ENCODE results near the gene FGF10. TPM values are rescaled to one million over a fixed set of nuclear protein-coding genes. Genes with fewer than 3 reads are reported as not detected.

The FGF10 gene
- total RNA-seq, 1 experiment from 2014 or later = not detected

- no peak overlapping the region for H3K4me3 Mint-ChIP-seq (ENCODE audit: low read depth, unreplicated experiment)
- TF ChIP-seq CTCF (IDR thresholded peaks at IDR 0.05; ENCODE audit: unreplicated experiment) = no peak
- H3K9me3 Mint-ChIP-seq (ENCODE audit: low read depth, unreplicated experiment) = peaks cover 5% of the 10 kb centered on the region
- H3K36me3 Mint-ChIP-seq (ENCODE audit: insufficient read depth, unreplicated experiment) = no peaks in the 10 kb centered on the region
- no TSS peak for BruUV-seq (replicated peaks)
- H3K27ac Mint-ChIP-seq (ENCODE audit: unreplicated experiment) = no peak overlapping the region
- intact Hi-C loops (cut with micrococcal nuclease; ENCODE audit: unreplicated experiment) = no loop called here
- no peaks in the 10 kb centered on the region for H3K4me1 Mint-ChIP-seq (ENCODE audit: low read depth, unreplicated experiment)
- DNase-seq = no peak
- no peaks in the 10 kb centered on the region for H3K27me3 Mint-ChIP-seq (ENCODE audit: unreplicated experiment)
- CTCF ChIA-PET = no interaction called here
Observed at GRCh38 chr5:44401611-44402010, 12.4 kb upstream of the FGF10 start.

DNA sequence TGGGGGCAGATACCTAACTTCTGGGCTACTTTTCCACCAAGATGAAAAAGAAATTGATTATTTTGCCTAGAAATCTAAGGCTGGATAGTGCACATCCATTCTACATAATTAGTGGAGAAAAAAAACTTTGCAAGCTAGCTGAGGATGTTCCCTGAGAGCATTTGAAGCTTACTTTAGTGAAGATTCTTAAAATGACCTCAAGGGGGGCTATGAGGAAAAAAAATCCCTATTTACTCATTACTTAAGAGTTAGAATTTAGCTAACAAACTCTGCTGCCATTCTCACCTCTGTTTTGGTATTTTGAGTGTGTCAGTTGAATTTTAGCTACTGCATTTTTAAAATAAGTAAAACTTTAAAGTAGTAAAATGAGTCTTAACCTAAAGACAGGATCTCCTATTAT is 9.2 kb upstream of the FGF10 start:
- Mint-ChIP-seq H3K9me3 (ENCODE audit: low read depth, unreplicated experiment) (peaks cover 2% of the 10 kb centered on the region), H3K4me1 (ENCODE audit: low read depth, unreplicated experiment) (no peaks in the 10 kb centered on the region), H3K27me3 (ENCODE audit: unreplicated experiment) (no peaks in the 10 kb centered on the region), H3K4me3 (ENCODE audit: low read depth, unreplicated experiment) (no peak overlapping the region), H3K36me3 (ENCODE audit: insufficient read depth, unreplicated experiment) (no peaks in the 10 kb centered on the region), H3K27ac (ENCODE audit: unreplicated experiment) (no peak overlapping the region)
- DNase-seq = no peak
- CTCF ChIA-PET = no interaction called here
- no TSS peak for BruUV-seq (replicated peaks)
- TF ChIP-seq CTCF (IDR thresholded peaks at IDR 0.05; ENCODE audit: unreplicated experiment) = no peak
- intact Hi-C loops (cut with micrococcal nuclease; ENCODE audit: unreplicated experiment) = no loop called here

- H3K27me3 Mint-ChIP-seq (ENCODE audit: unreplicated experiment) = peaks cover 1% of the 10 kb centered on the region
- peaks cover 2% of the 10 kb centered on the region for H3K9me3 Mint-ChIP-seq (ENCODE audit: low read depth, unreplicated experiment)
- CTCF ChIA-PET = interaction anchor here (0.6 kb wide), 1 partner anchor 137 kb away, joined by 3 read pairs; no protein-coding TSS in a partner anchor
- TF ChIP-seq CTCF (IDR thresholded peaks at IDR 0.05; ENCODE audit: unreplicated experiment) = no peak
- intact Hi-C loops (cut with micrococcal nuclease; ENCODE audit: unreplicated experiment) = no loop called here
- H3K36me3 Mint-ChIP-seq (ENCODE audit: insufficient read depth, unreplicated experiment) = no peaks in the 10 kb centered on the region
- H3K4me3 Mint-ChIP-seq (ENCODE audit: low read depth, unreplicated experiment) = no peak overlapping the region
- no TSS peak for BruUV-seq (replicated peaks)
- no peak for DNase-seq
- H3K27ac Mint-ChIP-seq (ENCODE audit: unreplicated experiment) = no peak overlapping the region
- H3K4me1 Mint-ChIP-seq (ENCODE audit: low read depth, unreplicated experiment) = no peaks in the 10 kb centered on the region
Observed at GRCh38 chr5:44396312-44396711, 7.1 kb upstream of the FGF10 start.

DNA sequence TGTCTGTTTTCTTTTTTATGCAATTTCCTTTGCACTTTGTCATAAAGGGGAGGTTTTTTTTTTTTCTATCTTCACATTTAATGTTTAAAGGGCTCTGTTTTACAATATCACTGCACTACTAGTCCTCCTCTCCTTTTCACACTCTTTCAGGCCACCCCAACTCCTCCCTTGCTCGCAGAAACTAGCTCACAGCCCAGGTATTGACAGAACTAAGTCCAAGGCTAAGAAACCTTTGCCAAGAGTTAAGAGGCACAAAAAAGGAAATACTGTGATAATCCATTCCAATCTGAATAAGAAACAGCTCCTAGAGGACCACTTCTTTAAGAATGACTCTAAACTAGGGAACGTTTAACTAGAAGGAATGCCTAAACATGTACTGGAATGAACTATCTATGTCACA is 1.1 kb upstream of the FGF10 start:
- H3K4me1 Mint-ChIP-seq (ENCODE audit: low read depth, unreplicated experiment) = no peaks in the 10 kb centered on the region
- CTCF ChIA-PET = no interaction called here
- H3K27me3 Mint-ChIP-seq (ENCODE audit: unreplicated experiment) = peaks cover 50% of the 10 kb centered on the region
- no TSS peak for BruUV-seq (replicated peaks)
- no peak for TF ChIP-seq CTCF (IDR thresholded peaks at IDR 0.05; ENCODE audit: unreplicated experiment)
- no peaks in the 10 kb centered on the region for H3K9me3 Mint-ChIP-seq (ENCODE audit: low read depth, unreplicated experiment)
- DNase-seq = no peak
- no peak overlapping the region for H3K27ac Mint-ChIP-seq (ENCODE audit: unreplicated experiment)
- no peak overlapping the region for H3K4me3 Mint-ChIP-seq (ENCODE audit: low read depth, unreplicated experiment)
- intact Hi-C loops (cut with micrococcal nuclease; ENCODE audit: unreplicated experiment) = no loop called here
- H3K36me3 Mint-ChIP-seq (ENCODE audit: insufficient read depth, unreplicated experiment) = no peaks in the 10 kb centered on the region

DNA sequence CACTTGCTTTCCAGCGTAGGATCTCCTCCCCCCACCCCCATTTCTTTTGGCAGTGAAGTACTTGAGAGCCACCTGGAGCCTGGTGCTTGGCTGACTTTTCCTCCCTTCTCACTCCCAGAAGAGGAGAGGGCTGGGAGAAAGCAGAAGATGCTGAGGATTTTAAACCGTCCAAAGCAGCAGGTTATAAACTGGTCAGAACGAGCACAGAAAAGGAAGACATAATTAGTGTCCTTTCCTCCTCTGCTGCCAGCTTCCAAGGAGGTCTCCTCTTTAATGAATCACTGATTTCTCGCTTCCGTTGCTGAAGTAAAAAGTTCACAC is 563 bp upstream of the FGF10 start:
- no peaks in the 10 kb centered on the region for H3K9me3 Mint-ChIP-seq (ENCODE audit: low read depth, unreplicated experiment)
- no peaks in the 10 kb centered on the region for H3K4me1 Mint-ChIP-seq (ENCODE audit: low read depth, unreplicated experiment)
- no peak for TF ChIP-seq CTCF (IDR thresholded peaks at IDR 0.05; ENCODE audit: unreplicated experiment)
- DNase-seq = no peak
- intact Hi-C loops (cut with micrococcal nuclease; ENCODE audit: unreplicated experiment) = no loop called here
- H3K36me3 Mint-ChIP-seq (ENCODE audit: insufficient read depth, unreplicated experiment) = no peaks in the 10 kb centered on the region
- H3K27me3 Mint-ChIP-seq (ENCODE audit: unreplicated experiment) = peaks cover 50% of the 10 kb centered on the region
- CTCF ChIA-PET = no interaction called here
- BruUV-seq (replicated peaks) = no TSS peak
- no peak overlapping the region for H3K27ac Mint-ChIP-seq (ENCODE audit: unreplicated experiment)
- H3K4me3 Mint-ChIP-seq (ENCODE audit: low read depth, unreplicated experiment) = no peak overlapping the region

All from Calu3 (cell line).